Central memory CD4-positive, alpha-beta T cell (primary cell): ENCODE results near the gene DYNC2I2.
"Not testable (repeated sequence)": the region's sequence is repeated elsewhere in the genome, so short reads cannot be mapped to it uniquely, and the experiment has no call there.

Experiments used
- DNase-seq: peaks from one replicate; pipeline ENCODE4 v3.0.0; 2022

Gene DYNC2I2

GRCh38 chr9:128611600-128612394, 44.9 kb downstream of the DYNC2I2 start:
- no peak for DNase-seq

- DNase-seq: no peak
Observed at GRCh38 chr9:128610897-128611296, 45.8 kb downstream of the DYNC2I2 start.

- no peak for DNase-seq
Observed at GRCh38 chr9:128607642-128608350, 48.9 kb downstream of the DYNC2I2 start.

- no peak for DNase-seq
Observed at GRCh38 chr9:128603697-128604096, 53.0 kb downstream of the DYNC2I2 start.

- DNase-seq: no peak
Observed at GRCh38 chr9:128600099-128600498, 56.5 kb downstream of the DYNC2I2 start.

- DNase-seq: no peak
Observed at GRCh38 chr9:128595471-128595870, 61.2 kb downstream of the DYNC2I2 start.

- DNase-seq: no peak
Observed at GRCh38 chr9:128593856-128594255, 62.8 kb downstream of the DYNC2I2 start.

- DNase-seq: no peak
Observed at GRCh38 chr9:128593039-128593438, 63.6 kb downstream of the DYNC2I2 start.

- no peak for DNase-seq
Observed at GRCh38 chr9:128588581-128589233, 67.9 kb downstream of the DYNC2I2 start.

- DNase-seq: peak; percentile 39
Observed at GRCh38 chr9:128587453-128587852, 69.2 kb downstream of the DYNC2I2 start.

GRCh38 chr9:128586934-128587333, 69.7 kb downstream of the DYNC2I2 start:
- DNase-seq: not testable (repeated sequence)

- not testable (repeated sequence) for DNase-seq
Observed at GRCh38 chr9:128585155-128585554, 71.5 kb downstream of the DYNC2I2 start.
